K562 treated with DMSO at 1 percent for 24 hours (cell line): ENCODE measurements around the gene BRCC3. TPM values are rescaled to one million over a fixed set of nuclear protein-coding genes. Genes with fewer than 3 reads are reported as not detected.

Source experiments
- total RNA-seq: library from RNA; unstranded; fragments of 300-600 nt; gene quantifications from 2 replicates; pipeline ENCODE4 v1.2.3, GENCODE V29; 2022; ENCODE audit warnings: low read depth; ENCODE audit not compliant: insufficient read depth

The BRCC3 gene
- 12.1 and 12.3 TPM in 2 replicates for total RNA-seq

GRCh38 chrX:155070975-155071693 is at the start of gene BRCC3, which contains the start of the genes CMC4 and MTCP1:
Gene BRCC3, plus strand, starts transcription at chrX:155071508. Its CDS starts 20 bp downstream, at chrX:155071528.
Gene CMC4, minus strand, starts transcription at chrX:155071136. Its CDS starts 7,113 bp downstream, at chrX:155064023.
Gene MTCP1, minus strand, starts transcription at chrX:155071136. Its CDS starts 5,126 bp downstream, at chrX:155066010.

GRCh38 chrX:155022585-155022984 is 48.7 kb upstream of the BRCC3 start, which contains the start of gene F8:
Gene F8, minus strand, starts transcription at chrX:155022723. Its CDS starts 171 bp downstream, at chrX:155022552.

GRCh38 chrX:155026727-155027508 is 44.4 kb upstream of the BRCC3 start, which contains the start of gene FUNDC2:
Gene FUNDC2, plus strand, starts transcription at chrX:155026844. Its CDS starts 95 bp downstream, at chrX:155026939.

Other genes with a start within 250 kb of the BRCC3 start
- not detected in 2 replicates for gene SMIM9, start 236.8 kb upstream of the BRCC3 start, total RNA-seq
- not detected in 2 replicates for gene F8A1, start 185.2 kb upstream of the BRCC3 start, total RNA-seq
- 4.1 TPM in 2 replicates for gene F8, start 48.8 kb upstream of the BRCC3 start, total RNA-seq
- gene FUNDC2, start 44.7 kb upstream of the BRCC3 start, total RNA-seq: 75.2 and 75.6 TPM in 2 replicates
- 24.5 and 25.9 TPM in 2 replicates for gene CMC4, start 372 bp upstream of the BRCC3 start, total RNA-seq
- 13.4 and 18.0 TPM in 2 replicates for gene MTCP1, start 372 bp upstream of the BRCC3 start, total RNA-seq
- gene VBP1, start 145.0 kb downstream of the BRCC3 start, total RNA-seq: 53.0 and 69.4 TPM in 2 replicates
- gene RAB39B, start 193.0 kb downstream of the BRCC3 start, total RNA-seq: not detected in 2 replicates